Activated CD4-positive, alpha-beta T cell treated with anti-CD3 and anti-CD28 coated beads, Interleukin-10, Interleukin-2, amounts not matched to agents 100 ng/mL and 50 ng/mL, durations not matched to agents 16 hours and 8 hours (primary cell): ENCODE results near the gene FLAD1.

Experiments used
- DNase-seq: peaks from one replicate; pipeline ENCODE4 v3.0.0-alpha.2; 2020

FLAD1 gene

GRCh38 chr1:154982897-154983648 is at the start of gene FLAD1:
Gene FLAD1, plus strand, starts transcription at chr1:154983344. Its CDS starts 351 bp downstream, at chr1:154983695.
- peak; percentile 100 for DNase-seq

GRCh38 chr1:154934358-154934948 is 48.7 kb upstream of the FLAD1 start:
- DNase-seq: no peak

- peak; percentile 41 for DNase-seq
These were observed 47.2 kb upstream of the FLAD1 start for GRCh38 chr1:154935749-154936554.

GRCh38 chr1:154936555-154937084 is 46.5 kb upstream of the FLAD1 start, which contains the start of gene PMVK:
Gene PMVK, minus strand, starts transcription at chr1:154936719. Its CDS starts 34 bp downstream, at chr1:154936685.
- DNase-seq: peak; percentile 96

DNA sequence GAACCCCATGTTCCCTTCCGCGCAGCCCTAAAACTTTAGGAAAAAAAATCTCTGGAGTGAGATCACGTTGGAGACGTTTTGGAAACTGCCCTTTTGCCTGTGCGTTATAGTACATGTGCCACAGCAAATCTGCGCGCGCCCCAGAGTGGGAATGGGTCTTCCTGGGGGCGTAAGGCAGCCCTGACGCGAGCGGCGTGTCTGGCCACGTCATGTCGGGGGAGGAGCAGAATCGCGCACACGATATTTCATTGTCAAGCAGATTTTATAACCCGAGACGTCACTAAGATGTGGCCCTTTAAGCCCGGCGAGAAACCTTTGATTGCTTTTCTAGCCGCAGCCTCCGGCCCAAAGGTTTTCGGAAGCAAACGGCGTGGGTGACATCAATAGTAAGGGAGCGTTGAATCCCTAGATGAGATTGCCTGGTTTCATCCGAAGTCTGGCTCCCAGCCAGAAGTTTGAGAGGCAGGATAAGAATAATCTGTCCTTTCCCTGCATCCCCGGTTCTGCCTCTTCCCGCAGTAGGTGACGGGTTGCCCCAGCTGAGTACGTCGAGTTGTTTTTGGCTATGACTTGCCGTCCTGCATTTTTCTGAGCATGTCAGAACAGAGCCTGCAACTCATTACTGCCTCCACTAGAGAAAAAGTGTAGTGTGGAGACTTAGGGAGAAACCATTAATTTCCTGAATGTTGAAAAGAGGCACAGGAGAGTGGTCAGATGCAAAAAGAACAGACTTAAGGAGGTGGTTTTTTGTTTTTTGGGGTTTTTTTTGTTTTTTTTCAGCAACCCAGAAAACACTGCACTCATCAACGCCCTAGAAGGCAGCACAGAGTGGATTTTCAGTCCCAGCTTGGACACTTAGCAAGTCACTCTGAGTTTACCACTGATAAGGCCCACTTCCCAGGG is 45.8 kb upstream of the FLAD1 start:
- peak; percentile 93 for DNase-seq

- DNase-seq: no peak
These were observed 45.2 kb upstream of the FLAD1 start for GRCh38 chr1:154937988-154938386.

DNA sequence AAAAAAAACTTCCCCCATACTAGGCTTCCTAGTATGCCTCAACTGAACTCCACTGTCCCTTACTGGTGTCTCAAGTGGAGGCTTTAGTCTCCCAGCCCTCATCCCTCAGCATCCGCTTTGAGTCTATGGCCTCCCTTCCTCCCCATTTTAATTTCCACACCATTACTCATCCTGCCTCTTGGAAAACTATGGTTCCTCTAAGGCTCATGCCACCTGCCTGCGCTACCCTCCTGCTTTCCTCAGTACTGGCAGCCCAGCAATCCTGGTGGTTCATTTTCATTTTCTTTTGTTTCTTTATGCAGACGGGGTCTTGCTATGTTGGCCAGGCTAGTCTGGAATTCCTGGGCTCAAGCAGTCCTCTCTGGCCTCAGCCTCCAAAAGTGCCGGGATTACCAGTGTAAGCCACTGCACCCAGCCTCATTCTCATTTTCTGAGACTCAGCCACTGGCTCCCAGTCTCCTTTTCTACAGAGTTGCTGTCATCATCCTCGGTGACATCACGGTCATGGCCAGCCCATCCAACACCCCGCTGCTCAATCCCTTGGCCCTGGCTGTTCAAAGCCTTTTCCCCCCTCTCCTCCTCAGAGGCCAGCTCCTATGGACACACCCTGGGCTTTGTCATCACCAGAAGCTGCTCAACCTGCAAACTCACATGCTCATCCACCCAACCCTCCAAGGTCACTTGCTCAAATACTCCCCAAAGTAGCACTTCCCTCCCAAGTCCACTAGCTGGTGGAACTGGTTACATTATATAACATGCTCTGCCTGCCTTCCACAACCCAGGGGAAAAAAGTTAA is 44.3 kb upstream of the FLAD1 start:
- no peak for DNase-seq

- DNase-seq: no peak
These were observed 43.0 kb upstream of the FLAD1 start for GRCh38 chr1:154940213-154940560.

DNA sequence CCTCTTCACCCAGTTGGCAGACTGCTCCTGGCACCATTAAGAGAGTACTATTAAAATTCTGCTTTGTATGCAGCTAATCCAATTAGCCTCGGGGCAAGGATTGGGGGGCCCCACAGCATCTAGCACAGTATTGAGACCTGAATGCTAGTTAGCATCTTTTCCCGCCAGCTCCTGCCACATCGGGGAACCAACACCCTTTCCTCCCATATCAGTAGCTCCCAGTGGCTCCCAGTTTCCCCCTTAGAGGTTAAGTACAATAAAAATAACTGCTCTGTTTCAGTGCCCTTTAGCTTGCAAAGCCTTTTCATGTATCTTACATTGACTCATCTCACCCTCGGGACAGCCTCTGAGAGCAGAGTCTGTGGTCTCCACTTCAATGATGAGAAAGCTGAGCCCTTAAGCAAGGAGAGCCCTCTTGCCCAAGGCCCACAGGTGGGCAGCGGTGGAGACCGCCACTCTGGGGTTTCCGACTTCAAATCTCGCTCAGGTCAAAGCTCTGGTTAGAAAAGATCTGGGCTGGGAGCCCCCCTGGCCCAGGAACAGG is 42.4 kb upstream of the FLAD1 start:
- DNase-seq: peak; percentile 78

DNA sequence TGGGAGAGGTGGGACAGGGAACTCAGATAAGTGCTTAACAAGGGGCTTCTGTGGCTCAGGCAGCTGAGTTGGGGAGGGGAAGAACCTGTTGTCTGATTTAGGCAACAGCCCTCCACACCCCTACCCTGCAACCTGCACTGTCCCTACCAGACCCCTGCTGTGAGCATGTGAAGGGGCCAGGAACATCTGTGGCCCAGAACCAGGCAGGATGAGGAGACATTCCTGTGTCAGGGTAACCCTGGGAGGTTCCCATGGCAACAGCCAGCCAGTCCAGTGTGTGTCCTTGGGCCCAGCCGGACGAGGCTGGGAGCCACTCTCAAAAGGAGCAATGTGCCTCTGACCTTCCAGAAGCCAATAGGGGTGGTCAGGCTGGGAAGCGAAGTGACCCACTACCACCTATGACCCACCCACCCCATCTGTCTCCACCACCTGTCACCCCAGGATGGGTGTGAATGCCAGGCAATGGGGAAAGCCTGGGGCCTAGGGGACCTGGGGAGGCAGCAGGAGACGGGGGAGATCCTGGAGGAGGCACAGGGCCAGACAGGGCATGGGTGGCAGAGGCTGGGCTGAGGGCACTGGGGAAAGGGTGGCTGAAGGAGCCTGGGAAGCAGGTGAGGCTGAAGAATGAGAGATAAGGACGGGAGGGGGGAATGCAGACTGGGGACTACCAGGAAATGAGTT is 41.7 kb upstream of the FLAD1 start:
- no peak for DNase-seq

- peak; percentile 66 for DNase-seq
These were observed 39.3 kb upstream of the FLAD1 start for GRCh38 chr1:154943649-154944400.

DNA sequence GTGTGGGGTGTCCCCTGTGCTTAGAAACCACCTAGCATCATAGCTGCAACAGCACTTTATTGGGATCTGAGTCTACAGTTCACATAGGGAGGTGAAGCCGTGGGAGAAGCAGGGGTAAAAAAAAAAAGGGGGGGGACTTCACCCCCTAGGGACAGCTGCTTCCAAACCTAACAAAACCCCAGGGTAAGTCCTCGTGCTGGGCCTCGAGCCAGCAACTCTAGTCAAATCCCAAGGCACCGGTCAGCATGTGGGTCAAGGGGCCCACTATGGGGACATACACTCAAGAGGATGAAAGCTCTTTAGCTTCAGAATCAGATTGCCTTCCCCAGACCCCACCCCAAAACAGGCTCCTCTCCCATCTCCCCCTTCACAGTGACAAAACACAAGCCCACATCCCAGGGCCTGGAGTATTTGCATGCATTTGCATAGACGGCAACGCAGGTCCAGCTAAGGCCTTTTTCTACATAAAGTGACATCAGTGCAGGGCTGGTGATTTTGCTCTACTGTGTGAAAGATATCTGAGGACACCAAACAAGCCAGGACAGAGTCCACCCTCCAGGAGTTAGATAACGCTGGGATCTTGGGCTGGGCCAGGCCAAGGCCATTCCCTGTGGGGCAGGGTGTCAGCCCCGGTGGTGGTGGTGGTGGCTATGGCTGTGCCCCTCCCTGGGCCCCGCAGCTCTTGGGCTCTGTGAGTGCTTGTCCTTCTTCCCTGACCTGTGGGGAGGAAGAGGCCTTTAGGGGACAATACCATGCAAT is 38.6 kb upstream of the FLAD1 start:
- no peak for DNase-seq

DNA sequence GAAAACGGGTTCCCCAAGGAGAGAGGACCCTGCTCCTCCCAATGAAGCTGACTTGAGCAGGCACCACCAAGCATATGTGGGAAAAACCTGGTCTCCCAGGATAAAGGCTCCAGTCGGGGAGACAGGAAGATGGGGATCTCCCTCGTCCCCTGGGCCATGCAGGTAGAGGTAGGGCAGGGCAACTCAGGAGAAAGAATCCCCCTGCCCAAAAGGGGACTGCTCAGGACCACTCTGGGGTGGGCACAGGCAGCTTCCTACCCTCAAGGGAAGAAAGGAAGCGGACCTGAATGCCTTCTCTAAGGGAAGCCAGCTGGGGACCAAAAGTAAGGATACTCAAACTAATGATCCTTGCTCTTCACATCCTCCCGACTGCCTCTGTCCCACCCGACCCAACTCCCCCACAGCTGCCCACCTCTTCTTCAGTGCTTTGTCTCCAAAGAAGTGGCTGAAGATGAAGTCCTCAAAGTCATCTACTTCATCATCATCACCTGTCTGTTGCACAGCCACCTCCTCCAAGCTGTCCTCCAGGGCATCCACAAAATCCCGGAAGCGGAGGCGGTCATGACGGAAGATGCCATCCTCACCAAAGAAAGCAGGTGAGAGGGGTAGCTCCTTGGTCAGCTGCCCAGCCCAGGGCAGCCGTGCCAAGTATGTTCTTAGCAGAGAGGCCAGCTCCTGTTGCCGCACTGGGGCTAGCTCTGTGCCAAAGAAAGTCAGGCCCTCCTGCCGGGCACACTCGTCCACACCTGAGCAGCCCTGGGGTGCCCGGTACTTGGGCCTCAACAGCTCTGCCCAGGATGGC is 37.8 kb upstream of the FLAD1 start:
- no peak for DNase-seq

GRCh38 chr1:154945962-154946850 is 36.9 kb upstream of the FLAD1 start:
- no peak for DNase-seq

GRCh38 chr1:154948079-154948478 is 35.1 kb upstream of the FLAD1 start:
- no peak for DNase-seq

DNA sequence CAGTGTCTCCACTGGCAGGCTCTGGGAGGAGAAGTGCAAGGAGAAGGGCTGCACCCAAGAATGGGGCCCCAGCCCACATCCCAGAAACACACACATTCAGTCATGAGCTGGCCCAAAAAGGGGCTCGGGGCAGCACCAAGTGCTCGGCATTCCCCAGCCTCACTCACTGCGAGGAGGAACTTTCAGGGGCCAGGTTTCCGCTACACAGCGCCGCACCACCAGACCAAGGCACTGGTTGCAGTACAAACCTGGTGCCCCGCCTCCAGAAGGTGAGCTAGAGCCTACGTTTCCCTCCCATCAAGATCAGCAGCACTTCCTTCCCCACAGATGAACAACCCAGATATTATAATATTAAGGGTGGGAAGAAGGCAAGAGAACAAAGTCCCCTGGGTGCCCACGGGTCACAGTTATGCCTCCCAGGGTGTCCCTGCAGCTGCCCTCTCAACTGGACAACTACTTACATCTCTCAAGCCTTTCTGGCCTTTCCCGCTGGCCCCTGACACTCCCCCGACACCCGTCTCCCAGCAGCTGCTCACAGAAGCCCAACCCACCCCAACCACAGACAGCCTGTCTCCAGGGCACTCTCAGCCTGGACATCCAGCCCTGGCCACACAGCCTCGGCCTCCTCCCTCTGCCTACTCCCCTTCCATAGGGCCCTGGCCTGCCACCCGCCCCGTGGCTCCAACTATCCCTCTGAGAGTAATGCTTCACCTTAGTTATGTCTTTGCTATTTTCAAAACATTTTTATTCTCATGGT is 31.1 kb upstream of the FLAD1 start:
- DNase-seq: peak; percentile 47
